Transverse colon (tissue), 4 donors: ENCODE data around the gene MMP14. TPM values are rescaled to one million over a fixed set of nuclear protein-coding genes. Genes with fewer than 3 reads are reported as not detected.
A peak's percentile ranks its signal among the peaks of the same experiment; 100 is the strongest.

Source experiments
- DNase-seq: peaks from one replicate; pipeline ENCODE4 v3.0.0-alpha.2; 2019
- H3K27ac ChIP-seq, 4 donors: fragments of 200-600 bp; sonication (generic); 2 replicates each; pipeline ENCODE4 v1.5.1; 2016 to 2018; ENCODE audit warnings: inconsistent platforms in 4 of 4
- H3K27me3 ChIP-seq: fragments of 200-600 bp; sonication (generic); 2 replicates; pipeline ENCODE4 v1.5.1; 2017; ENCODE audit warnings: inconsistent platforms
- H3K36me3 ChIP-seq, 4 donors: fragments of 200-600 bp; sonication (generic); 2 replicates each; pipeline ENCODE4 v1.5.1; 2017 to 2019; ENCODE audit warnings: inconsistent platforms in 4 of 4
- H3K4me1 ChIP-seq, 4 donors: fragments of 200-600 bp; sonication (generic); 2 replicates each; pipeline ENCODE4 v1.5.1; 2017 to 2020; ENCODE audit warnings: inconsistent platforms in 4 of 4
- H3K4me3 ChIP-seq, 4 donors: fragments of 200-600 bp; sonication (generic); 1 replicate in 1 of 4; 2 replicates in 3 of 4; pipeline versions ENCODE4 v1.5.1 to v1.6.1; 2017 to 2019; ENCODE audit warnings: inconsistent platforms in 4 of 4
- H3K9me3 ChIP-seq, 2 donors: fragments of 200-600 bp; sonication (generic); 2 replicates each; pipeline ENCODE4 v1.5.1; 2017 to 2019; ENCODE audit warnings: inconsistent platforms in 2 of 2
- EP300 ChIP-seq: sonication (generic); formaldehyde crosslinking; IDR thresholded peaks from one replicate; pipeline ENCODE4 v1.6.1; 2017; ENCODE audit warnings: antibody characterized with exemption, low read depth
- POLR2A ChIP-seq: fragments of 450-650 bp; IDR thresholded peaks from one replicate; pipeline ENCODE4 v1.6.1; 2016; ENCODE audit warnings: antibody characterized with exemption, mild to moderate bottlenecking, moderate library complexity
- POLR2AphosphoS5 ChIP-seq, 3 donors: sonication (generic); formaldehyde crosslinking; IDR thresholded peaks; one replicate each; pipeline ENCODE4 v1.6.1; 2016; ENCODE audit warnings: antibody characterized with exemption in 3 of 3
- WGBS, 2 donors: methylation state at CpG; one replicate each; pipeline ENCODE4 v1.1.5; 2018; ENCODE audit warnings: low coverage in 1 of 2; 5-methylcytosine and 5-hydroxymethylcytosine counted together
- in situ Hi-C, 4 donors: fragments of 200-750 bp; cut with MboI; loops; one replicate each; pipeline versions ENCODE4 v1.15.0 to v1.15.1; 2017; ENCODE audit warnings: low sequenced_read_pairs in 3 of 4, low pct_ligation_motif_present in 1 of 4, low pct_unique_long_range_greater_than_20kb in 1 of 4
- intact Hi-C: fragments of 100-400 bp; cut with DNase I; formaldehyde crosslinking; loops from one replicate; pipeline ENCODE4 v1.15.1; 2023; ENCODE audit warnings: low total_unique reads
- total RNA-seq, 4 donors: library from RNA; depleted of rRNA; stranded (reverse); fragments of >200 nt; gene quantifications; one replicate each; pipeline ENCODE4 v1.1.0, GENCODE V29; 2016
- TF ChIP-seq, protein P1 (sequence below), 5 experiments: fragments of 200-600 bp in 3 of 5; fragments of 450-650 bp in 2 of 5; sonication (generic) in 3 of 5; IDR thresholded peaks; 1 replicate in 2 of 5; 2 replicates in 3 of 5; pipeline ENCODE4 v1.5.1; 2016 to 2017; ENCODE audit warnings: antibody characterized with exemption in 5 of 5, inconsistent platforms in 3 of 5, mild to moderate bottlenecking in 2 of 5, moderate library complexity in 1 of 5

MMP14 gene
- total RNA-seq, 4 donors from 2014 or later, result 59.5 to 91.6 (median 73.1) TPM

DNA sequence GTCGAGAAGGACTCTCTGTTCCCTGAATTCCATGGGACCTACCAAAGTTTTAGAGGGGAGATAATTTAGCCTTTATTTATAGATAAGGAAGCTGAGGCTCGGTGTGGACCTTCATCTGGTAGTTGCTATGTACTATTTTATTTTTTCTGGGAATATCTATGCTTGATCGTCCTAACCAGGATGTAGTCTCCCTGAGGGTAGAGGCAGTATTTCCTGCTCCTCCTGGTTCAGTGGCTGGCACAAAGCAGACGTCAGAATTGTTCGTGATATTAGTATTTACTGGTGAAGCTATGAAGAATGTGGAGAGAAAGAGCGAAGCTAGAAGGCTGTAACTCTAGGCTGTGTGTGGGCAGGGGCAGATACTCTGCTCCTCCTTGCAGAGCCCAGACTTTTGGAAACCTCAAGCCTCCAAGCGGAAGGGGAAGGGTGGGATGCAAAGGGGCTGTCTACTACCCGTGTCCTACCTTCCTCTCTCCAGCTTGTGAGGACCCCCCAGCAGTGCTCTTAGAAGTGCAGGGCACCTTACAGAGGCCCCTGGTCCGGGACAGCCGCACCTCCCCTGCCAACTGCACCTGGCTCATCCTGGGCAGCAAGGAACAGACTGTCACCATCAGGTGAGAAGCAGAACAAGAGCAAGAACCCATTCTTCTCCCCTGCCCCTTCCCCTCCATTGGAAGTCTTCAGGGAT is 36.6 kb downstream of the MMP14 start:
- H3K4me1 ChIP-seq, result peaks cover 19 to 29% (median 23%) of the 10 kb centered on the region in 4 donors
- no peaks in the 10 kb centered on the region for H3K9me3 ChIP-seq
- WGBS, 2 donors, result 36 to 68% methylated on average over 6 to 10 of the region's 10 CpGs
- H3K4me3 ChIP-seq, result peak overlapping the region; percentile 61 to 89 (median 74)
- no peak for TF ChIP-seq EP300
- TF ChIP-seq POLR2A, result no peak
- TF ChIP-seq, protein P1, sequence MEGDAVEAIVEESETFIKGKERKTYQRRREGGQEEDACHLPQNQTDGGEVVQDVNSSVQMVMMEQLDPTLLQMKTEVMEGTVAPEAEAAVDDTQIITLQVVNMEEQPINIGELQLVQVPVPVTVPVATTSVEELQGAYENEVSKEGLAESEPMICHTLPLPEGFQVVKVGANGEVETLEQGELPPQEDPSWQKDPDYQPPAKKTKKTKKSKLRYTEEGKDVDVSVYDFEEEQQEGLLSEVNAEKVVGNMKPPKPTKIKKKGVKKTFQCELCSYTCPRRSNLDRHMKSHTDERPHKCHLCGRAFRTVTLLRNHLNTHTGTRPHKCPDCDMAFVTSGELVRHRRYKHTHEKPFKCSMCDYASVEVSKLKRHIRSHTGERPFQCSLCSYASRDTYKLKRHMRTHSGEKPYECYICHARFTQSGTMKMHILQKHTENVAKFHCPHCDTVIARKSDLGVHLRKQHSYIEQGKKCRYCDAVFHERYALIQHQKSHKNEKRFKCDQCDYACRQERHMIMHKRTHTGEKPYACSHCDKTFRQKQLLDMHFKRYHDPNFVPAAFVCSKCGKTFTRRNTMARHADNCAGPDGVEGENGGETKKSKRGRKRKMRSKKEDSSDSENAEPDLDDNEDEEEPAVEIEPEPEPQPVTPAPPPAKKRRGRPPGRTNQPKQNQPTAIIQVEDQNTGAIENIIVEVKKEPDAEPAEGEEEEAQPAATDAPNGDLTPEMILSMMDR (IDR thresholded peaks at IDR 0.05), result peak in 2 of 5 experiments; percentile 17 to 39
- TF ChIP-seq POLR2AphosphoS5 (IDR thresholded peaks at IDR 0.05), result no peak
- H3K27ac ChIP-seq, result peak overlapping the region; percentile 94 to 99 (median 98)
- in situ Hi-C loops, result loop anchor here in 2 of 4 donors (25.0 kb wide), 1 partner anchor 311 kb away; no protein-coding TSS in a partner anchor
- DNase-seq, result no peak
- intact Hi-C loops, result loop anchor here (5.0 kb wide), 1 partner anchor 44 kb away; the partner anchor contains the start of gene RBM23
- no peaks in the 10 kb centered on the region for H3K27me3 ChIP-seq
- H3K36me3 ChIP-seq, result peaks cover 0 to 45% (median 25%) of the 10 kb centered on the region in 4 donors

GRCh38 chr14:22875003-22875747 is 38.8 kb downstream of the MMP14 start:
- no peaks in the 10 kb centered on the region for H3K27me3 ChIP-seq
- no peak overlapping the region for H3K27ac ChIP-seq
- TF ChIP-seq, protein P1 (IDR thresholded peaks at IDR 0.05), result no peak
- TF ChIP-seq POLR2A, result no peak
- no peak for TF ChIP-seq EP300
- TF ChIP-seq POLR2AphosphoS5 (IDR thresholded peaks at IDR 0.05), result no peak
- H3K4me3 ChIP-seq, result no peak overlapping the region
- H3K4me1 ChIP-seq, result peaks cover 15 to 24% (median 20%) of the 10 kb centered on the region in 4 donors
- H3K36me3 ChIP-seq, result peaks cover 0 to 52% (median 28%) of the 10 kb centered on the region in 4 donors
- in situ Hi-C loops, result no loop called here
- no peaks in the 10 kb centered on the region for H3K9me3 ChIP-seq
- WGBS, 2 donors, result 96% methylated on average over 15 of the region's 15 CpGs; no CpG with 5 or more reads in 1 of the 2 donors
- intact Hi-C loops, result no loop called here
- no peak for DNase-seq

GRCh38 chr14:22875748-22876319 is 39.4 kb downstream of the MMP14 start:
- Histone ChIP-seq H3K36me3 (peaks cover 0 to 52% (median 28%) of the 10 kb centered on the region in 4 donors), H3K9me3 (no peaks in the 10 kb centered on the region), H3K4me3 (no peak overlapping the region), H3K27ac (no peak overlapping the region), H3K27me3 (no peaks in the 10 kb centered on the region), H3K4me1 (peaks cover 8 to 17% (median 13%) of the 10 kb centered on the region in 4 donors)
- intact Hi-C loops (no loop called here), in situ Hi-C loops (no loop called here)
- DNase-seq, result no peak
- 95 to 96% methylated on average over 4 to 20 of the region's 20 CpGs for WGBS, 2 donors
- TF ChIP-seq POLR2A (no peak), EP300 (no peak), POLR2AphosphoS5 (IDR thresholded peaks at IDR 0.05) (no peak)
- TF ChIP-seq, protein P1 (IDR thresholded peaks at IDR 0.05), result no peak

- H3K27me3 ChIP-seq, result no peaks in the 10 kb centered on the region
- TF ChIP-seq EP300, result no peak
- no peak for TF ChIP-seq POLR2AphosphoS5 (IDR thresholded peaks at IDR 0.05)
- TF ChIP-seq POLR2A, result no peak
- TF ChIP-seq, protein P1 (IDR thresholded peaks at IDR 0.05), result no peak
- 95% methylated on average over 20 of the region's 22 CpGs; no CpG with 5 or more reads in 1 of the 2 donors for WGBS, 2 donors
- DNase-seq, result no peak
- in situ Hi-C loops (no loop called here), intact Hi-C loops (no loop called here)
- no peak overlapping the region for H3K27ac ChIP-seq
- H3K36me3 ChIP-seq, result peaks cover 0 to 52% (median 28%) of the 10 kb centered on the region in 4 donors
- H3K4me3 ChIP-seq, result no peak overlapping the region
- H3K9me3 ChIP-seq, result no peaks in the 10 kb centered on the region
- peaks cover 7 to 15% (median 13%) of the 10 kb centered on the region in 4 donors for H3K4me1 ChIP-seq
Observed at GRCh38 chr14:22877000-22877501, 40.7 kb downstream of the MMP14 start.
